ENCODE measurements around the gene TFR2. TPM values are rescaled to one million over a fixed set of nuclear protein-coding genes. Genes with fewer than 3 reads are reported as not detected.

Gene TFR2
- total RNA-seq, 1 experiment from 2014 or later: 9.1 TPM

DNA sequence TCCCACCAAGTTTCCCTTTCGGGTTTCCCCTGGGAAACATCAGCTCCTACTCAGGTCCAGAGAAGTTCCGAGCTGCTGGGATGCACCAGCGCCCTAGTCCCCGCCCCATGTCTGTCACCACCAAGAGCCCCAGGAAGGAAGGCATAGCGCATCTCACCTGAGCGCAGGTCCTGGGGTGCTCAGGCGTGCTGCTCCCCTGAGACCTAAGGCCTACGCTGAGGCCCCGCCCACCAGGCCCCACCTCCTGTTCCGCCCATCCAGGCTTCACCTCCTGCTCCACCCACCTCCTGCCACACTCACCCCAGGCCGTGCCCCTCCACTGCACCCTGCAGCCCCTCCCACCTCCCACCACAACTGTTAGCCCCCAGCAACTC is 1.2 kb upstream of the TFR2 start:
- H3K4me1 ChIP-seq (ENCODE audit: control insufficient read depth, insufficient read depth, low read length): no peaks in the 10 kb centered on the region
- CTCF ChIA-PET: interaction anchor here (0.6 kb wide), 1 partner anchor 123 kb away, joined by 3 read pairs; no protein-coding TSS in a partner anchor
- no peak overlapping the region for H3K27ac ChIP-seq (ENCODE audit: low read length)
- POLR2A ChIA-PET: no interaction called here
- no peaks in the 10 kb centered on the region for H3K36me3 ChIP-seq (ENCODE audit: control insufficient read depth, insufficient read depth, low read length)
- no peaks in the 10 kb centered on the region for H3K27me3 ChIP-seq (ENCODE audit: control insufficient read depth, insufficient read depth, low read length)
- in situ Hi-C loops (cut with HindIII; ENCODE audit: low pct_unique_long_range_greater_than_20kb, low sequenced_read_pairs): no loop called here
- TF ChIP-seq SIN3A (IDR thresholded peaks at IDR 0.05; ENCODE audit: borderline replicate concordance, insufficient read depth, low read depth, low read length) (no peak), POLR2AphosphoS5 (IDR thresholded peaks at IDR 0.05; ENCODE audit: low read depth, low read length) (no peak), TCF7L2 (IDR thresholded peaks at IDR 0.05; ENCODE audit: low read depth, low read length) (no peak)
- TF ChIP-seq, protein P1, sequence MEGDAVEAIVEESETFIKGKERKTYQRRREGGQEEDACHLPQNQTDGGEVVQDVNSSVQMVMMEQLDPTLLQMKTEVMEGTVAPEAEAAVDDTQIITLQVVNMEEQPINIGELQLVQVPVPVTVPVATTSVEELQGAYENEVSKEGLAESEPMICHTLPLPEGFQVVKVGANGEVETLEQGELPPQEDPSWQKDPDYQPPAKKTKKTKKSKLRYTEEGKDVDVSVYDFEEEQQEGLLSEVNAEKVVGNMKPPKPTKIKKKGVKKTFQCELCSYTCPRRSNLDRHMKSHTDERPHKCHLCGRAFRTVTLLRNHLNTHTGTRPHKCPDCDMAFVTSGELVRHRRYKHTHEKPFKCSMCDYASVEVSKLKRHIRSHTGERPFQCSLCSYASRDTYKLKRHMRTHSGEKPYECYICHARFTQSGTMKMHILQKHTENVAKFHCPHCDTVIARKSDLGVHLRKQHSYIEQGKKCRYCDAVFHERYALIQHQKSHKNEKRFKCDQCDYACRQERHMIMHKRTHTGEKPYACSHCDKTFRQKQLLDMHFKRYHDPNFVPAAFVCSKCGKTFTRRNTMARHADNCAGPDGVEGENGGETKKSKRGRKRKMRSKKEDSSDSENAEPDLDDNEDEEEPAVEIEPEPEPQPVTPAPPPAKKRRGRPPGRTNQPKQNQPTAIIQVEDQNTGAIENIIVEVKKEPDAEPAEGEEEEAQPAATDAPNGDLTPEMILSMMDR (IDR thresholded peaks at IDR 0.05): no peak
- TF ChIP-seq, protein P2, sequence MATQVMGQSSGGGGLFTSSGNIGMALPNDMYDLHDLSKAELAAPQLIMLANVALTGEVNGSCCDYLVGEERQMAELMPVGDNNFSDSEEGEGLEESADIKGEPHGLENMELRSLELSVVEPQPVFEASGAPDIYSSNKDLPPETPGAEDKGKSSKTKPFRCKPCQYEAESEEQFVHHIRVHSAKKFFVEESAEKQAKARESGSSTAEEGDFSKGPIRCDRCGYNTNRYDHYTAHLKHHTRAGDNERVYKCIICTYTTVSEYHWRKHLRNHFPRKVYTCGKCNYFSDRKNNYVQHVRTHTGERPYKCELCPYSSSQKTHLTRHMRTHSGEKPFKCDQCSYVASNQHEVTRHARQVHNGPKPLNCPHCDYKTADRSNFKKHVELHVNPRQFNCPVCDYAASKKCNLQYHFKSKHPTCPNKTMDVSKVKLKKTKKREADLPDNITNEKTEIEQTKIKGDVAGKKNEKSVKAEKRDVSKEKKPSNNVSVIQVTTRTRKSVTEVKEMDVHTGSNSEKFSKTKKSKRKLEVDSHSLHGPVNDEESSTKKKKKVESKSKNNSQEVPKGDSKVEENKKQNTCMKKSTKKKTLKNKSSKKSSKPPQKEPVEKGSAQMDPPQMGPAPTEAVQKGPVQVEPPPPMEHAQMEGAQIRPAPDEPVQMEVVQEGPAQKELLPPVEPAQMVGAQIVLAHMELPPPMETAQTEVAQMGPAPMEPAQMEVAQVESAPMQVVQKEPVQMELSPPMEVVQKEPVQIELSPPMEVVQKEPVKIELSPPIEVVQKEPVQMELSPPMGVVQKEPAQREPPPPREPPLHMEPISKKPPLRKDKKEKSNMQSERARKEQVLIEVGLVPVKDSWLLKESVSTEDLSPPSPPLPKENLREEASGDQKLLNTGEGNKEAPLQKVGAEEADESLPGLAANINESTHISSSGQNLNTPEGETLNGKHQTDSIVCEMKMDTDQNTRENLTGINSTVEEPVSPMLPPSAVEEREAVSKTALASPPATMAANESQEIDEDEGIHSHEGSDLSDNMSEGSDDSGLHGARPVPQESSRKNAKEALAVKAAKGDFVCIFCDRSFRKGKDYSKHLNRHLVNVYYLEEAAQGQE (IDR thresholded peaks at IDR 0.05; ENCODE audit: insufficient read depth in 1 of 2, low read depth in 2 of 2, low read length in 1 of 2): no peak
- H3K4me3 ChIP-seq (ENCODE audit: low read depth in 2 of 2, low read length in 2 of 2): no peak overlapping the region
- no TSS peak for BruUV-seq (replicated peaks)
- peak; percentile 66 for ATAC-seq
- intact Hi-C loops (cut with micrococcal nuclease; ENCODE audit: unreplicated experiment): no loop called here
- DNase-seq (ENCODE audit: low read depth, low spot score): no peak
- H3K9me3 ChIP-seq (ENCODE audit: control insufficient read depth, insufficient read depth, low read depth, low read length): no peaks in the 10 kb centered on the region

DNA sequence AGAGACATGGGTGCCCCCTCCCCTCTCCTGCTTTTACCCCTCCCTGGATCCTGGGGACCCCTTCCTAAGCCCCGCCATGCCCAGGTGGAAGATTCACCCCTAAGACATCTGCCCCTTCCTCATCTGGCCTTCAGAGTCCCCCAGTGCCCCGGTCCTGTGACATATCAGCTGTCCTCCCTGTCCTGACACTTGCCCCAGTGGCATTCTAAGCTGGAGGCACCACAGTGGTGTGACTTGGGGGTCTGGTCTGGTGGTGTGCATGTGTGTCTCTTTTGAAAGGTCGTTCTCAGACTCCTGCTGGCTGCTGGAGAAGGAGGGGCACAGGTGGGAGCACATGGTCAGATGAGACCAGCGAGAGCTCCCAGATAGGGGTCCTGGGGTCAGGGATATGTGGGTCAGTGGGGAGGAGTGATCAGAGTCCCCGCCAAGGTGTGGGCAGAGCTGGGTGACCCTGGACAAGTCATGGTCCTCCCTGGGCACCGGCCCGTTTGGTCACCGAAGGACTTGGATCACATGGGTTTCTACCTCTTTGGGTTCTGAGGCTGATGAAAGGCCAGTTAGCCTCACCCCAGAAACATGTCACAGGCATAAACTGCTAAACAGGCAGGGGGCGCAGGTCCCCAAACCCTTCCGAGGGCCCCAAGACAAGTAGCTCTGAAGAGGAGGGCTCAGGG is 645 bp upstream of the TFR2 start:
- ATAC-seq: no peak
- POLR2A ChIA-PET: no interaction called here
- BruUV-seq (replicated peaks): no TSS peak

More for the DNA sequence above, 645 bp upstream of the TFR2 start:
- DNase-seq (ENCODE audit: low read depth, low spot score): no peak
- Histone ChIP-seq H3K9me3 (ENCODE audit: control insufficient read depth, insufficient read depth, low read depth, low read length) (no peaks in the 10 kb centered on the region), H3K4me1 (ENCODE audit: control insufficient read depth, insufficient read depth, low read length) (no peaks in the 10 kb centered on the region), H3K36me3 (ENCODE audit: control insufficient read depth, insufficient read depth, low read length) (no peaks in the 10 kb centered on the region), H3K27ac (ENCODE audit: low read length) (no peak overlapping the region), H3K4me3 (ENCODE audit: low read depth in 2 of 2, low read length in 2 of 2) (no peak overlapping the region), H3K27me3 (ENCODE audit: control insufficient read depth, insufficient read depth, low read length) (no peaks in the 10 kb centered on the region)
- intact Hi-C loops (cut with micrococcal nuclease; ENCODE audit: unreplicated experiment): no loop called here
- in situ Hi-C loops (cut with HindIII; ENCODE audit: low pct_unique_long_range_greater_than_20kb, low sequenced_read_pairs): no loop called here
- TF ChIP-seq SIN3A (IDR thresholded peaks at IDR 0.05; ENCODE audit: borderline replicate concordance, insufficient read depth, low read depth, low read length): no peak
- CTCF ChIA-PET: interaction anchor here (0.6 kb wide), 1 partner anchor 123 kb away, joined by 3 read pairs; no protein-coding TSS in a partner anchor
